ENCODE measurements around the gene NUP214.
"Not testable (repeated sequence)": the region's sequence is repeated elsewhere in the genome, so short reads cannot be mapped to it uniquely, and the experiment has no call there.

Gene NUP214

DNA sequence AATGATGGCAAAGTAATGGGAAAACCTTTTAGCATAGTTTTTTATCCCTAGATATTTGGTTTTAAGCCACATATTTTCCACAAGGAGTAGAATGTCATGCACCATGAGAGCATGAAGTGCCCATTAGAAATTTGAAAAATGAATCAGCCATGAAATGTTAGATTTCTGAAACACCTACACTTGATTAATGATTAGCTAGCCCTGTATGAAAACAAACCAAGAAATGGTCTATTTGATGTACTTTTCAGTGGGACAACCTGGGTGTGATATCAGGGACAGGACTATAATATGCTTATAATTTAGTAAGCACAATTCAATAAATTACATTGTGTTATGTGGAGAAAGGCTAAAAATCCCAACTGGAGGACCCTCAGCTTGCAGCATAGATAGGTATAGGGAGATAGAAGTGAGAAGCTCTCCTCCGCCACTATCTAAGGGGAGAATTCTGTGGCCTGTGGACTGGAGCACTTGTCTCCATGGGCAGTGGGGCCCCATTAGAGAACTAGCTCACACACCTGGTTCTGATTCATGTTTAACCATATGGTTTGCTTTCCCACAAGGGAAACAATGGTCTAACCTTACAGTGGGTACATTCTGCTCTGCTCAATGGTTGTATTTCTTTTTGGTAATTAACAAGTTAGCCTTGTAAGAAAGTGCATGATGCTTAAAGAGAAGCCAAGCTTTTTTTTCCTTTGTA lies 35.2 kb downstream of the NUP214 start:
- DNase-seq (ENCODE audit: low read depth in 2 of 2, low spot score in 1 of 2), result no peak

- DNase-seq (ENCODE audit: low read depth in 2 of 2, low spot score in 1 of 2), result no peak
These were observed 36.2 kb downstream of the NUP214 start for GRCh38 chr9:131161585-131161984.

DNA sequence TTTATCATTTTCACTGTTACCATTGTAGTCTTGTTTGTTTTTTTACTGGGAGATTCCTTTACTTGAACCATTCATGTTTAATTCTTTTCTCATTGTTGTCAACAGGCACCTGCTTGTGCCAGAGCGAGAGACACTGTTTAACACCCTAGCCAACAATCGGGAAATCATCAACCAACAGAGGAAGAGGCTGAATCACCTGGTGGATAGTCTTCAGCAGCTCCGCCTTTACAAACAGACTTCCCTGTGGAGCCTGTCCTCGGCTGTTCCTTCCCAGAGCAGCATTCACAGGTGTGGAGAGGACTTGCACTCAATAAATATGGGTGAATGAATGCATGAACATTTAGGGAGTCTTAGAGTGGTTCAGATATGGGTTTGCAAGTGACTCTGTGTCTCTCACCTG lies 37.5 kb downstream of the NUP214 start:
- DNase-seq (ENCODE audit: low read depth in 2 of 2, low spot score in 1 of 2), result no peak

GRCh38 chr9:131165523-131165922 lies 40.1 kb downstream of the NUP214 start:
- DNase-seq (ENCODE audit: low read depth in 2 of 2, low spot score in 1 of 2), result no peak

DNA sequence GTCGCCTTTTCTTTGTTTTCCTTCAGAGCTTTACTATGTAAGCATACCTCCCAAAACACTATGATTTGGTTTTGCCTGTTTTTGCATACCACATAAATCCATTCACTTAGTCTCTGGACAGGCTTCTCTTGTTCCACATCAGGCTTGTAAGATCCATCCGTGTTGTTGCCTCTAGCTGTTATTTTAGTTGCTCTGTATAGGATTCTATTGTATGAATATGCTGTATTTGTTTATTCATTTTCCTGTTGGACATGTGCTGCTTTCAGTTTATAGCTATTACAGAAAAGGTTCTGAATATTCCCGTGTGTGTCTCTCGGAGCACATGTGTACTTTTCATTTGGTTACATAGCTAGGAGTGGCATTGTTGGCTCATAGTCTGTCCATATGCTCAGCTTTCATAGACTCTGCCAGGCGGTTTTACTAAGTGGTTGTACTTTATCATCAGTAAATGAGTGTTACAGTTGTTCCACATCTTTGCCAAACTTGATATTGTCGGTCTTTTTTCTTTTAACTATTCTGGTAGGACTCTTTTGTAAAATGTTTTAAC lies 41.8 kb downstream of the NUP214 start:
- no peak for DNase-seq (ENCODE audit: low read depth in 2 of 2, low spot score in 1 of 2)

DNA sequence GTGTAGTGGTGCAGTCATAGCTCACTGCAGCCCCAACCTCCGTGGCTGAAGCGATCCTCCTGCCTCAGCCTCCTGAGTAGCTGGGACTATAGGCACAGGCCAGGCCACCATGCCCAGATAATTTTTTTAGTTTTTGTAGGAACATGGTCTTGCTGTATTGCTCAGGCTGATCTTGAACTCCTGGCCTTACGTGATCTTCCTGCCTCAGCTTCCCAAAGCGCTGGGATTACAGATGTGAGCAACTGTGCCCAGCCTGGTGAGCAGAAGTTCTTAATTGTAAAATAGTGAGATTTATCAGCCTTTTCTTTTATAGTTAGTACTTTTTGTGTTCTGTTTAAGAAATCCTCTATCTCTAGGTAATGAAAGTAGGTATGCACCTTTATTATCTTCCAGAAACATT lies 42.5 kb downstream of the NUP214 start:
- no peak for DNase-seq (ENCODE audit: low read depth in 2 of 2, low spot score in 1 of 2)

DNA sequence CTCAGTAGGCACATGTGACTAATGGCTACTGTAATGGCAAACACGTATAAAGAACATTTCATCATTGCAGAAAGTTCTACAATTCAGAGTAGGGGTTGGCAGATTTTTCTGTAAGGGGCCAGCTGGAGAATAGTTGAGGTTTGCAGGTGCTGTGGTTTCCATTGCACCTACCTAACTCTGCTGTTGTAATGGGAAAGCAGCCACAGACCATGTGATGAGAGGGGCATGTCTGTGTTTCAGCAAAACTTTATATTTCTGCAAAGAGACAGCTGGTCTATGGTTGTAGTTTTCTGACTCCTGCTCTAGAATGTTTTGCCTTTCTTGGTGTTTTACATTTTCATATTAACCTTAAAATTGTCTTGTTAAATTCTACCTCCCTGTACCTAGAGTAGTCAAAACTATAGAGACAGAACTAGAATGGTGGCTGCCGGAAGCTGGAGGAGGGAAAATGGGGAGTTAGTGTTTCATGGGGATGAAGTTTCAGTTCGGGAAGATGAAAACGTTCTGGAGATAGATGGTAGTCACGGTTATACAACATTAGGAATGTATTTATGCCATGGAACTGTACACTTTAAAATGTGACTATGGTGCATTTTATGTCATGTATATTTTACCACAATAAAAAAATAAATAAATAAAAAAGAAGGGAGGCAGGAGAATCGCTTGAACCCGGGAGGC lies 44.3 kb downstream of the NUP214 start:
- DNase-seq (ENCODE audit: low read depth in 2 of 2, low spot score in 1 of 2), result no peak

GRCh38 chr9:131173995-131174394 lies 48.6 kb downstream of the NUP214 start:
- no peak for DNase-seq (ENCODE audit: low read depth in 2 of 2, low spot score in 1 of 2)

- no peak for DNase-seq (ENCODE audit: low read depth in 2 of 2, low spot score in 1 of 2)
These were observed 49.4 kb downstream of the NUP214 start for GRCh38 chr9:131174681-131175239.

DNA sequence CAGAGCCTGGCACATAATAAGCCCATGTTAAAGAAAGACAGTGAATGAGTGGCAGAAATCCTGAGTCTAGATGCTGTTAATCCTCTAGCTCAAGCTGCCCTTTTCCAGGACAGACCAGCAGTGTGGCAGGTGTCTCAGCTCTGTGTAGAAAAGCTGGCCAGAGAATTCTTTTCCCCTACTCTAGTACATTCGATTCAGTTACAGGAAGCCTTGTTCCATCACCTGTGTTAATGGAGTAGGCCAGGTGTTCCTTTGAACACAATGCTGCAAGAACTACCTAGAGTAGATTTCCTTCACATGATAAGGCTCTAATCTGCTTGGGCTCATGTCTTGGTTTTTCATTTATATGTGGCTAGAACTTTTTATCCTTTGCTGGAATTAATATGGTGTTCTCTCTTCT lies 52.5 kb downstream of the NUP214 start:
- DNase-seq (ENCODE audit: low read depth in 2 of 2, low spot score in 1 of 2), result no peak

DNA sequence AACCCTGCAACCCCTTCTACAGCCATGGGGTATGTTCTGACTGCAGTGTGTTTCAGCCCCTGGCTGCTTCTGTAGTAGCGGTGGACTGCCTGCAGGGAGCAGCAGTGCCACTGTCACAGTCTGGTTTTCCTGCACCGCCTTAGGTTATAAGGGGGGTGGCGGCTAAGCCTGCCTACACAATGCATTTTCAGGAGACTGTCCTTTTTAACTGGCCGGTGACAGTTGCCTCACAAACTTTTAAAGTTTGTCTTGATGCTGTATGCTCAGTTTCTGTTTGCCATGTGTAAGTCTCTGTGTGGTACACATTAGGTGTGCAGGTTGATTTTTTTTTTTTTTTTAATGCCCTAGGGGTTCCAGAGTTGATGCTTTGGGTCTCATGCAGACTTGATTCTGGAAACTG lies 53.0 kb downstream of the NUP214 start:
- peak; percentile 44 to 61 for DNase-seq (ENCODE audit: low read depth in 2 of 2, low spot score in 1 of 2)

DNA sequence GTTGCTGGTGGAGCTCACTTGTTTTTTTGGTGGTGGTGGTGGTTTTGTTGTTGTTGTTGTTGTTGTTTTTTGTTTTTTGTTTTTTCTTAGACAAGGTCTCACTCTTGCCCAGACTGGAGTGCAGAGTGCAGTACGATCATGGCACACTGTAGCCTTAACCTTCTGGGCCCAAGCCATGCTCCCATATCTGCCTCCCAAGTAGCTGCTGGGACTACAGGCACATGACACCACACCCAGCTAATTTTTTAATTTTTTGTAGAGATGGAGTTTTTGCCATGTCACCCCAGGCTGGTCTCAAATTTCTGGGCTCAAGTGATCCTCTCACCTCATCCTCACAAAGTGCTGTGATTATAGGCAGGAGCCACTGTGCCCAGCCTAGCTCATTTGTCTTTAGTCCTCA lies 53.5 kb downstream of the NUP214 start:
- no peak for DNase-seq (ENCODE audit: low read depth in 2 of 2, low spot score in 1 of 2)

DNA sequence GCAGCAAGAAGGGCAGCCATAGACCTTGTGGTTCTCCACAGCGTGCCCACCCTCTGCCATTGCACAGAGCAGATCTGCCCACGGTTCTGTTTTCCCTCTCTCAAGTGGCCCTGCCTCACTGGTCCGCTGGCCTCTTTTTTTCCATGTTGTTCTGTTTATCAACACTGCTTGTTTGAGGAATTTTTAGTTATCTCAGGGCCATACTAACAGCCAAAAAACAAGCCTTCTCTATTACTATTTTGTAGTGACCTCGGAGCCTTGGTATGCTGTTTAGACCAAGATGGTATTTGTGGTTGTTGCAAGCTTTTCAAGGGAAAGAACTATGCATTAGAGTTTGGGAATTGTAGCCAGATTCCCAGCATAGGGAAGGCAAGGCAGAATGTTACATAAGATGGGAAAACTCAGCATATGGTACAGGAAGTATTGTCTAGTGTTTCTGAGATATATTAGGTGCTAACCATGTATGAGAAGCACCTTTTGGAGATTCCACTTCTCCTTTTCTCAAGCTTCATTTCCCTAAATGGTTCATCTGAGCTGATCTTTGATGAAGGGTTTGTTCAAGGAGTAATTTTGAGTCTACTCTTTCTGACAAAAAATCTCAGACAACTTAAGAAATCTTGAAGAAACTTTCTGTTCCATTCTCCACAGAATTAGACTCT lies 54.3 kb downstream of the NUP214 start:
- no peak for DNase-seq (ENCODE audit: low read depth in 2 of 2, low spot score in 1 of 2)

GRCh38 chr9:131180454-131180853 lies 55.1 kb downstream of the NUP214 start:
- no peak for DNase-seq (ENCODE audit: low read depth in 2 of 2, low spot score in 1 of 2)

- DNase-seq (ENCODE audit: low read depth in 2 of 2, low spot score in 1 of 2), result no peak
These were observed 55.8 kb downstream of the NUP214 start for GRCh38 chr9:131181091-131181681.

DNA sequence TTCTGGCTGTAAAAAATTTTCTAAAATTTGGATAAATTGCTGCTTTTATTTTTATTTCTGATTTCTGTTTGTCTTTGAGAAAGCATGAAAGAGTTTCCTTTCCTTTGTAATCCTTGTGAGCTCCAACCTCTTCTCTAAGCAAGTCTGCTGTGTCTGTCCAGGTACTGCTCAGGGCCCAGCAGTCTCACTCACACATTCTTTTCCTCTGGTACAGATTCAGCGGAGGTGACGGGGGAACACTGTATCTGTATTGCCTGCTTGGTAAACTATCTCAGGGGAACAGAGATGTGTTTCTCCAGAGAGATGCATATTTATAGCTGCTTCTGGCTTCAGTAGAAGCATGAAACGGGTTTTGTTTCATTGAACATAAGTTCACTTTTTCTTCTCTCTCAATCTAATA lies 60.5 kb downstream of the NUP214 start:
- no peak for DNase-seq (ENCODE audit: low read depth in 2 of 2, low spot score in 1 of 2)

DNA sequence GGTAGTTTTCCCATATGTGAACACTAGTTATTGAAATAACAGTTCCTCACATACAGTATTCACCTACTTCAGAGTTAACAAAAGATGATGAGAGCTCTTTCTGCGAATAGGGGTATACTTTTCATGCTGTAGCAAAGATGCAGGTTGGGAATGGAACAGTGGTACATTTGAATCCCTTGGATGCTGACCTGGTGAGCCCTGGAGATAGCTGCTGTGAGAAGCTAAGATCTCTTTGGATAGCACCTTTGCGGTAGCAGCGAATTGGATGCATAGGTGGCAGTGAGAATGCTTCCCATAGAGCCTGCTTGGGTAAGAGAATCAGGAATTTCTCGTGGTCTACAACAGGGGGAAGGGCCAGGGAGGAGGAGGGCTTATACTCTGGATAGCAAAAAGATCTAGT lies 61.2 kb downstream of the NUP214 start:
- no peak for DNase-seq (ENCODE audit: low read depth in 2 of 2, low spot score in 1 of 2)

DNA sequence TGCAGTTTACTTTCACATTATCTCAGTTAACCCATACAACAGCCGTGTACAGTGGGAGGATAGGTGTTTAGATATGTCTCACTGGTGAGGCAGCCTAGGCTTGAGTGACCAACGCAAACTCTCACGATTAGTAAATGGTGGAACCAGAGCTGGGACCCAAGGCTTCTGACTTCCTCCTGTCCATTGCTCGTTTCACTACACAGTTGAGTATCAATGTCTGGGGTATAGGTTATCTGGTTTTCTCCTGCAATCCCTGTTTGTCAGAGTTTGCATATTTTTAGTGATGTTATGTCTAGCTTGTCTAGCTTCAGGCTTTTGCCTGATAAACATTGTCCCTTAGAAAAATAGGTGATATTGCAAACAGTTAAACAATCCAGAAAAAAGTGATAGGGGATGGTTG lies 62.6 kb downstream of the NUP214 start:
- no peak for DNase-seq (ENCODE audit: low read depth in 2 of 2, low spot score in 1 of 2)

DNA sequence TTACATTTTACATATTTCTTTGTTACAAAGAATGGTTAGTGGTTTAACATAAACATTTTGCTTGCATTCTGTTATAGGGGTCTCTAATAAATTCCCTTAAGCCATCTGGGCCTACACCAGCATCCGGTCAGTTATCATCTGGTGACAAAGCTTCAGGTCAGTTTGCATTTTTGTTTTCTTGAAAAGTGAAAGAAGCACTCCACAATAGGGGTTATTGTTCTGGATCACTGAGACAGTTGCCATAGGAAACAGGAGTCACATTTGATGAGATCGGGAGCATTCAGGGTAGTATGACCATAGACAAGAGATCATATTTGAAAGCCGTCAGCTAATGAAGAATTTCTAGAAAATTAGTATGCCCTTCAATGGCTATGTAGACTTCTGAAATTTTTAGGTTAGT lies 63.6 kb downstream of the NUP214 start:
- no peak for DNase-seq (ENCODE audit: low read depth in 2 of 2, low spot score in 1 of 2)

- no peak for DNase-seq (ENCODE audit: low read depth in 2 of 2, low spot score in 1 of 2)
These were observed 64.8 kb downstream of the NUP214 start for GRCh38 chr9:131190191-131190590.

DNA sequence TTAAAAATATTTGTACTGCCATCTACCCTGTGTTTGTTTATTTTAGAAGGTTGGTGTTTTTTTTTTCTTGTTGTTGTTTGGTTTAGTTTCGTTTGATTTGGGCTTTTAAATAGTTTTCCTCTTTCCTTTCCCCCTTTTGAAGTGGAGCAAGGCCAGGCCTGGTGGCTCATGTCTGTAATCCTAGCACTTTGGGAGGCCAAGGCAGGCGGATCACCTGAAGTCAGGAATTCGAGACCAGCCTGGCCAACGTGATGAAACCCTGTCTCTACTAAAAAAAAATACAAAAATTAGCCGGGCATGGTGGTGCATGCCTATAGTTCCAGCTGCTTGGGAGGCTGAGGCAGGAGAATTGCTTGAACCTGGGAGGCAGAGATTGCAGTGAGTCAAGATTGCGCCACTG lies 65.6 kb downstream of the NUP214 start:
- not testable (repeated sequence) for DNase-seq (ENCODE audit: low read depth in 2 of 2, low spot score in 1 of 2)

- no peak for DNase-seq (ENCODE audit: low read depth in 2 of 2, low spot score in 1 of 2)
These were observed 66.5 kb downstream of the NUP214 start for GRCh38 chr9:131191857-131192256.

All from stimulated activated CD8-positive, alpha-beta memory T cell treated with anti-CD3 and anti-CD28 coated beads, Interleukin-4, amount 100 ng/mL, for 1 hour (primary cell).